HepG2 (cell line): ENCODE results near the gene EPHA2. TPM values are rescaled to one million over a fixed set of nuclear protein-coding genes. Genes with fewer than 3 reads are reported as not detected.
A peak's percentile ranks its signal among the peaks of the same experiment; 100 is the strongest.

ENCODE experiments used
- FOSL2 ChIP-seq: sonication (generic); formaldehyde crosslinking; IDR thresholded peaks from 2 replicates; pipeline ENCODE4 v1.4.0; 2020; ENCODE audit warnings: missing genetic modification reagents
- FOXP1 ChIP-seq, 2 experiments: fragments of 450-650 bp in 1 of 2; IDR thresholded peaks; 2 replicates each; pipeline ENCODE4 v1.6.1; 2017 to 2018; ENCODE audit warnings: antibody characterized with exemption in 1 of 2
- GTF2F1 ChIP-seq: fragments of 150-350 bp; IDR thresholded peaks from 2 replicates; pipeline ENCODE4 v1.6.1; 2014; ENCODE audit warnings: low read length
- ISL2 ChIP-seq: sonication (generic); formaldehyde crosslinking; IDR thresholded peaks from 2 replicates; pipeline ENCODE4 v1.5.0; 2020; ENCODE audit warnings: missing genetic modification reagents
- KDM6A ChIP-seq: IDR thresholded peaks from 2 replicates; pipeline ENCODE4 v1.6.1; 2016; ENCODE audit warnings: low read depth
- MIER2 ChIP-seq: IDR thresholded peaks from 2 replicates; pipeline ENCODE4 v1.6.1; 2016; ENCODE audit warnings: missing biosample characterization, missing genetic modification reagents
- PCBP1 ChIP-seq: fragments of 200-400 bp; formaldehyde crosslinking; IDR thresholded peaks from 2 replicates; pipeline ENCODE4 v1.6.1; 2017; ENCODE audit warnings: mild to moderate bottlenecking, low read depth, low read length, borderline replicate concordance
- RCOR2 ChIP-seq: IDR thresholded peaks from 2 replicates; pipeline ENCODE4 v1.6.1; 2016; ENCODE audit warnings: missing biosample characterization, missing genetic modification reagents
- SCMH1 ChIP-seq: sonication (generic); formaldehyde crosslinking; IDR thresholded peaks from 2 replicates; pipeline ENCODE4 v1.9.0; 2021; ENCODE audit warnings: missing genetic modification reagents, mild to moderate bottlenecking, borderline replicate concordance
- SMYD3 ChIP-seq: sonication (generic); formaldehyde crosslinking; IDR thresholded peaks from 2 replicates; pipeline ENCODE4 v1.8.1; 2023; ENCODE audit warnings: mild to moderate bottlenecking, missing genetic modification reagents
- SP5 ChIP-seq: IDR thresholded peaks from 2 replicates; pipeline ENCODE4 v1.6.1; 2016; ENCODE audit warnings: low read depth, borderline replicate concordance
- THYN1 ChIP-seq: sonication (generic); formaldehyde crosslinking; IDR thresholded peaks from 2 replicates; pipeline ENCODE4 v1.8.1; 2023; ENCODE audit warnings: low read depth, mild to moderate bottlenecking, moderate library complexity, missing genetic modification reagents, borderline replicate concordance
- ZBTB7B ChIP-seq: sonication (generic); formaldehyde crosslinking; IDR thresholded peaks from 2 replicates; pipeline ENCODE4 v1.4.0; 2020; ENCODE audit warnings: missing genetic modification reagents
- ZNF766 ChIP-seq: sonication (generic); formaldehyde crosslinking; IDR thresholded peaks from 2 replicates; pipeline ENCODE4 v1.5.0; 2020; ENCODE audit warnings: missing genetic modification reagents, borderline replicate concordance
- polyA plus RNA-seq, 8 experiments: library from polyadenylated mRNA; depleted of rRNA in 3 of 8; stranded (reverse) in 7 of 8; unstranded in 1 of 8; fragments of >200 nt; fragmentation: Illumina TruSeq in 4 of 8; extraction: Trizol in 4 of 8; gene quantifications; 2 replicates each; pipeline versions ENCODE4 v1.2.1 to v1.2.3, GENCODE V29; 2011 to 2016; ENCODE audit warnings: low read depth in 4 of 8, missing spikeins in 1 of 8, mixed read lengths in 1 of 8; ENCODE audit not compliant: insufficient read depth in 1 of 8
- total RNA-seq, 5 experiments: library from RNA; depleted of rRNA; stranded (reverse); fragments of >200 nt; fragmentation: Illumina TruSeq; extraction: Trizol; gene quantifications; 2 replicates each; pipeline ENCODE4 v1.2.3, GENCODE V29; 2016; ENCODE audit warnings: low read depth in 1 of 5
- TF ChIP-seq, protein P1 (sequence below), 2 experiments: sonication (generic) in 1 of 2; formaldehyde crosslinking in 1 of 2; IDR thresholded peaks; 2 replicates each; pipeline versions ENCODE4 v1.4.0 to v1.6.1; 2018 to 2020; ENCODE audit warnings: missing genetic modification reagents in 2 of 2, borderline replicate concordance in 1 of 2, low read depth in 1 of 2, mild to moderate bottlenecking in 1 of 2, missing biosample characterization in 1 of 2
- TF ChIP-seq, protein P2 (sequence below): sonication (generic); formaldehyde crosslinking; IDR thresholded peaks from 2 replicates; pipeline ENCODE4 v1.5.1; 2020; ENCODE audit warnings: mild to moderate bottlenecking, missing genetic modification reagents, moderate library complexity
- TF ChIP-seq, protein P3 (sequence below): sonication (generic); formaldehyde crosslinking; IDR thresholded peaks from 2 replicates; pipeline ENCODE4 v1.5.1; 2020; ENCODE audit warnings: missing genetic modification reagents, mild to moderate bottlenecking, borderline replicate concordance
- TF ChIP-seq, protein P4 (sequence below): sonication (generic); formaldehyde crosslinking; conservative IDR thresholded peaks from 2 replicates; pipeline ENCODE4 v1.4.0; 2020; ENCODE audit warnings: missing genetic modification reagents

EPHA2 gene
- total and polyA plus RNA-seq, 2 of the 13 experiments (the other 11 are each of a cell fraction or from before 2014, with no cell fraction given) = 33.6 to 53.6 TPM

- TF ChIP-seq, protein P1, sequence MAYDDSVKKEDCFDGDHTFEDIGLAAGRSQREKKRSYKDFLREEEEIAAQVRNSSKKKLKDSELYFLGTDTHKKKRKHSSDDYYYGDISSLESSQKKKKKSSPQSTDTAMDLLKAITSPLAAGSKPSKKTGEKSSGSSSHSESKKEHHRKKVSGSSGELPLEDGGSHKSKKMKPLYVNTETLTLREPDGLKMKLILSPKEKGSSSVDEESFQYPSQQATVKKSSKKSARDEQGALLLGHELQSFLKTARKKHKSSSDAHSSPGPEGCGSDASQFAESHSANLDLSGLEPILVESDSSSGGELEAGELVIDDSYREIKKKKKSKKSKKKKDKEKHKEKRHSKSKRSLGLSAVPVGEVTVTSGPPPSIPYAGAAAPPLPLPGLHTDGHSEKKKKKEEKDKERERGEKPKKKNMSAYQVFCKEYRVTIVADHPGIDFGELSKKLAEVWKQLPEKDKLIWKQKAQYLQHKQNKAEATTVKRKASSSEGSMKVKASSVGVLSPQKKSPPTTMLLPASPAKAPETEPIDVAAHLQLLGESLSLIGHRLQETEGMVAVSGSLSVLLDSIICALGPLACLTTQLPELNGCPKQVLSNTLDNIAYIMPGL (CRISPR knock-in tag; IDR thresholded peaks at IDR 0.05; ENCODE audit: borderline replicate concordance in 1 of 2, low read depth in 1 of 2) = no peak
- TF ChIP-seq SP5 (CRISPR knock-in tag) = peak; percentile 79
- TF ChIP-seq, protein P2, sequence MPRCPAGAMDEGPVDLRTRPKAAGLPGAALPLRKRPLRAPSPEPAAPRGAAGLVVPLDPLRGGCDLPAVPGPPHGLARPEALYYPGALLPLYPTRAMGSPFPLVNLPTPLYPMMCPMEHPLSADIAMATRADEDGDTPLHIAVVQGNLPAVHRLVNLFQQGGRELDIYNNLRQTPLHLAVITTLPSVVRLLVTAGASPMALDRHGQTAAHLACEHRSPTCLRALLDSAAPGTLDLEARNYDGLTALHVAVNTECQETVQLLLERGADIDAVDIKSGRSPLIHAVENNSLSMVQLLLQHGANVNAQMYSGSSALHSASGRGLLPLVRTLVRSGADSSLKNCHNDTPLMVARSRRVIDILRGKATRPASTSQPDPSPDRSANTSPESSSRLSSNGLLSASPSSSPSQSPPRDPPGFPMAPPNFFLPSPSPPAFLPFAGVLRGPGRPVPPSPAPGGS (CRISPR knock-in tag) = 0 out of 2 replicates have a peak, but pooled peaks have one; percentile 46
- TF ChIP-seq SCMH1 (CRISPR knock-in tag) = no peak
- no peak for TF ChIP-seq MIER2 (CRISPR knock-in tag)
- TF ChIP-seq SMYD3 (CRISPR knock-in tag) = no peak
- no peak for TF ChIP-seq FOXP1 (IDR thresholded peaks at IDR 0.05)
- TF ChIP-seq FOXP1 (CRISPR knock-in tag; IDR thresholded peaks at IDR 0.05) = peak; percentile 44; the same call in 1 of the 2 replicates
- TF ChIP-seq GTF2F1 = no peak
- TF ChIP-seq ZBTB7B (CRISPR knock-in tag) = peak; percentile 79
- TF ChIP-seq RCOR2 (CRISPR knock-in tag) = peak; percentile 82; the same call in 1 of the 2 replicates
- TF ChIP-seq, protein P3, sequence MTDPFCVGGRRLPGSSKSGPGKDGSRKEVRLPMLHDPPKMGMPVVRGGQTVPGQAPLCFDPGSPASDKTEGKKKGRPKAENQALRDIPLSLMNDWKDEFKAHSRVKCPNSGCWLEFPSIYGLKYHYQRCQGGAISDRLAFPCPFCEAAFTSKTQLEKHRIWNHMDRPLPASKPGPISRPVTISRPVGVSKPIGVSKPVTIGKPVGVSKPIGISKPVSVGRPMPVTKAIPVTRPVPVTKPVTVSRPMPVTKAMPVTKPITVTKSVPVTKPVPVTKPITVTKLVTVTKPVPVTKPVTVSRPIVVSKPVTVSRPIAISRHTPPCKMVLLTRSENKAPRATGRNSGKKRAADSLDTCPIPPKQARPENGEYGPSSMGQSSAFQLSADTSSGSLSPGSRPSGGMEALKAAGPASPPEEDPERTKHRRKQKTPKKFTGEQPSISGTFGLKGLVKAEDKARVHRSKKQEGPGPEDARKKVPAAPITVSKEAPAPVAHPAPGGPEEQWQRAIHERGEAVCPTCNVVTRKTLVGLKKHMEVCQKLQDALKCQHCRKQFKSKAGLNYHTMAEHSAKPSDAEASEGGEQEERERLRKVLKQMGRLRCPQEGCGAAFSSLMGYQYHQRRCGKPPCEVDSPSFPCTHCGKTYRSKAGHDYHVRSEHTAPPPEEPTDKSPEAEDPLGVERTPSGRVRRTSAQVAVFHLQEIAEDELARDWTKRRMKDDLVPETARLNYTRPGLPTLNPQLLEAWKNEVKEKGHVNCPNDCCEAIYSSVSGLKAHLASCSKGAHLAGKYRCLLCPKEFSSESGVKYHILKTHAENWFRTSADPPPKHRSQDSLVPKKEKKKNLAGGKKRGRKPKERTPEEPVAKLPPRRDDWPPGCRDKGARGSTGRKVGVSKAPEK (CRISPR knock-in tag) = no peak
- peak; percentile 81 for TF ChIP-seq KDM6A (CRISPR knock-in tag)
- peak; percentile 37; the same call in 1 of the 2 replicates for TF ChIP-seq ISL2 (CRISPR knock-in tag)
- TF ChIP-seq THYN1 (CRISPR knock-in tag) = no peak
- no peak for TF ChIP-seq ZNF766
- TF ChIP-seq, protein P4, sequence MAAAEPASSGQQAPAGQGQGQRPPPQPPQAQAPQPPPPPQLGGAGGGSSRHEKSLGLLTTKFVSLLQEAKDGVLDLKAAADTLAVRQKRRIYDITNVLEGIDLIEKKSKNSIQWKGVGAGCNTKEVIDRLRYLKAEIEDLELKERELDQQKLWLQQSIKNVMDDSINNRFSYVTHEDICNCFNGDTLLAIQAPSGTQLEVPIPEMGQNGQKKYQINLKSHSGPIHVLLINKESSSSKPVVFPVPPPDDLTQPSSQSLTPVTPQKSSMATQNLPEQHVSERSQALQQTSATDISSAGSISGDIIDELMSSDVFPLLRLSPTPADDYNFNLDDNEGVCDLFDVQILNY (CRISPR knock-in tag) = no peak
- TF ChIP-seq PCBP1 = 0 out of 2 replicates have a peak, but pooled peaks have one; percentile 64
- TF ChIP-seq FOSL2 (CRISPR knock-in tag) = peak; percentile 61; the same call in 1 of the 2 replicates
Observed at GRCh38 chr1:16112596-16113555, 43.0 kb downstream of the EPHA2 start (continued).
